ENCODE results near the gene EFNA5. TPM values are rescaled to one million over a fixed set of nuclear protein-coding genes. Genes with fewer than 3 reads are reported as not detected.

EFNA5 gene
- total and polyA plus RNA-seq, 10 of the 15 experiments (the other 5 are each of a cell fraction or from before 2014, with no cell fraction given): 0.19 to 12.6 (median 3.9) TPM

- H3K36me3 ChIP-seq (ENCODE audit: control insufficient read depth in 2 of 2, insufficient read depth in 2 of 2, low read length in 1 of 2): no peaks in the 10 kb centered on the region
- 73% methylated on average over 3 of the region's 3 CpGs for WGBS (ENCODE audit: insufficient coverage, insufficient replicate concordance, low lambda C conversion rate, missing lambda C conversion rate)
- TF ChIP-seq GABPA (IDR thresholded peaks at IDR 0.05; ENCODE audit: low read depth): no peak
- no peak for TF ChIP-seq KLF5 (IDR thresholded peaks at IDR 0.05; ENCODE audit: partially characterized antibody)
- no peak for TF ChIP-seq DPF2 (IDR thresholded peaks at IDR 0.05)
- TF ChIP-seq ATF3 (IDR thresholded peaks at IDR 0.05; ENCODE audit: borderline replicate concordance, extremely low read depth, low read depth, low read length): no peak
- no peak for TF ChIP-seq ZNF622 (IDR thresholded peaks at IDR 0.05)
- TF ChIP-seq, protein P1, sequence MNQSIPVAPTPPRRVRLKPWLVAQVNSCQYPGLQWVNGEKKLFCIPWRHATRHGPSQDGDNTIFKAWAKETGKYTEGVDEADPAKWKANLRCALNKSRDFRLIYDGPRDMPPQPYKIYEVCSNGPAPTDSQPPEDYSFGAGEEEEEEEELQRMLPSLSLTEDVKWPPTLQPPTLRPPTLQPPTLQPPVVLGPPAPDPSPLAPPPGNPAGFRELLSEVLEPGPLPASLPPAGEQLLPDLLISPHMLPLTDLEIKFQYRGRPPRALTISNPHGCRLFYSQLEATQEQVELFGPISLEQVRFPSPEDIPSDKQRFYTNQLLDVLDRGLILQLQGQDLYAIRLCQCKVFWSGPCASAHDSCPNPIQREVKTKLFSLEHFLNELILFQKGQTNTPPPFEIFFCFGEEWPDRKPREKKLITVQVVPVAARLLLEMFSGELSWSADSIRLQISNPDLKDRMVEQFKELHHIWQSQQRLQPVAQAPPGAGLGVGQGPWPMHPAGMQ (IDR thresholded peaks at IDR 0.05; ENCODE audit: borderline replicate concordance): no peak
- no peak for TF ChIP-seq CEBPZ (IDR thresholded peaks at IDR 0.05; ENCODE audit: low read depth, low read length)
- no peak for TF ChIP-seq SIN3A (IDR thresholded peaks at IDR 0.05; ENCODE audit: low read depth, low read length)
- TF ChIP-seq FOXM1 (IDR thresholded peaks at IDR 0.05; ENCODE audit: low read depth, low read length): no peak
- no peak for TF ChIP-seq SIX5 (IDR thresholded peaks at IDR 0.05; ENCODE audit: low read depth, low read length, severe bottlenecking)
- no peak for TF ChIP-seq KDM1A (IDR thresholded peaks at IDR 0.05; ENCODE audit: borderline replicate concordance)
- TF ChIP-seq ETV6 (conservative IDR thresholded peaks at IDR 0.05 in 1 of 2, IDR thresholded peaks at IDR 0.05 in 1 of 2; ENCODE audit: borderline replicate concordance in 1 of 2, low read depth in 1 of 2): no peak
- no peak for TF ChIP-seq ATF2 (IDR thresholded peaks at IDR 0.05; ENCODE audit: low read length)
- no peak for TF ChIP-seq RCOR1 (conservative IDR thresholded peaks at IDR 0.05; ENCODE audit: low read depth, low read length)
- no peak overlapping the region for H2AFZ ChIP-seq (ENCODE audit: control insufficient read depth, low read depth, low read length)
- POLR2A ChIA-PET: interaction anchor here (1.9 kb wide), 1 partner anchor 11 kb away, joined by 7 read pairs; no protein-coding TSS in a partner anchor
- no peak overlapping the region for H3K27ac ChIP-seq (ENCODE audit: control insufficient read depth, insufficient read depth)
- H3K9me3 ChIP-seq (replicated peaks; ENCODE audit: control insufficient read depth, insufficient read depth, low read length): no peaks in the 10 kb centered on the region; the same call in 2 of the 3 replicates
- H3K4me2 ChIP-seq (ENCODE audit: control insufficient read depth, insufficient read depth): no peak overlapping the region
- DNase-seq (ENCODE audit: low read depth, low spot score) (no peak), ATAC-seq (no peak), FAIRE-seq (no peak)
- H4K20me1 ChIP-seq (ENCODE audit: control insufficient read depth, insufficient read depth): no peaks in the 10 kb centered on the region
- SMC1A ChIA-PET (ENCODE audit: uncharacterized antibody, unreplicated experiment): interaction anchor here (0.7 to 2.8 kb wide), 6 partner anchors 9 to 1169 kb away, joined by 3 to 12 read pairs (median 4); no protein-coding TSS in a partner anchor
- peaks cover 3% of the 10 kb centered on the region for H3K79me2 ChIP-seq (ENCODE audit: control insufficient read depth, insufficient read depth, low read length)
- no peak overlapping the region for H3K4me3 ChIP-seq
- RAD21 ChIA-PET (ENCODE audit: unreplicated experiment): interaction anchor here (2.7 kb wide), 1 partner anchor 16 kb away, joined by 13 read pairs; no protein-coding TSS in a partner anchor
- in situ Hi-C loops (cut with MboI) (no loop called here), intact Hi-C loops (cut with micrococcal nuclease; ENCODE audit: unreplicated experiment) (no loop called here)
- no peak overlapping the region for H3K9ac ChIP-seq (ENCODE audit: control insufficient read depth, insufficient read depth, low read length)
- H3K4me1 ChIP-seq (ENCODE audit: control insufficient read depth, insufficient read depth, low read length): peaks cover 6% of the 10 kb centered on the region
- no TSS peak for BruUV-seq (replicated peaks)
- CTCF ChIA-PET: interaction anchor here (0.9 to 1.2 kb wide), 2 partner anchors 11 to 17 kb away, joined by 3 read pairs; no protein-coding TSS in a partner anchor
- no peaks in the 10 kb centered on the region for H3K27me3 ChIP-seq (replicated peaks in 1 of 2; ENCODE audit: control insufficient read depth in 2 of 2, insufficient read depth in 2 of 2, low read length in 1 of 2)
These were observed 211.1 kb downstream of the EFNA5 start for GRCh38 chr5:107459605-107460004.
